Testis (tissue), 3 donors: Measurements from ENCODE around the gene KLF7. TPM values are rescaled to one million over a fixed set of nuclear protein-coding genes. Genes with fewer than 3 reads are reported as not detected.

Experiments
- DNase-seq: peaks from one replicate; pipeline ENCODE4 v3.0.0-alpha.2; 2019
- H3K27ac ChIP-seq, 2 donors: fragments of 200-600 bp; sonication (generic); one replicate each; pipeline ENCODE4 v1.5.1; 2019
- H3K27me3 ChIP-seq: fragments of 200-600 bp; sonication (generic); one replicate; pipeline ENCODE4 v1.5.1; 2019
- H3K36me3 ChIP-seq: fragments of 200-600 bp; sonication (generic); one replicate; pipeline ENCODE4 v1.5.1; 2017; ENCODE audit warnings: low read depth; ENCODE audit errors: missing control alignments
- H3K4me1 ChIP-seq: fragments of 200-600 bp; sonication (generic); one replicate; pipeline ENCODE4 v1.5.1; 2019
- H3K4me3 ChIP-seq, 2 donors: fragments of 200-600 bp; sonication (generic); one replicate each; pipeline ENCODE4 v1.5.1; 2017 to 2019
- H3K9me3 ChIP-seq: fragments of 200-600 bp; sonication (generic); one replicate; pipeline ENCODE4 v1.5.1; 2017
- POLR2A ChIP-seq: fragments of 450-650 bp; IDR thresholded peaks from one replicate; pipeline ENCODE4 v1.6.1; 2017; ENCODE audit warnings: antibody characterized with exemption, mild to moderate bottlenecking, moderate library complexity
- WGBS, 2 donors: methylation state at CpG; one replicate each; pipeline ENCODE4 v1.1.5; 2018; 5-methylcytosine and 5-hydroxymethylcytosine counted together
- intact Hi-C: fragments of 100-400 bp; cut with DNase I; formaldehyde crosslinking; loops from one replicate; pipeline ENCODE4 v1.15.1; 2023; ENCODE audit warnings: low total_unique reads
- polyA plus RNA-seq: library from polyadenylated mRNA; stranded (reverse); fragments of 350-450 nt; fragmentation: Illumina TruSeq; extraction: RNeasy Lipid Tissue Mini Kit (QIAGEN cat#74804); gene quantifications from one replicate; pipeline ENCODE4 v1.2.3, GENCODE V29; 2014; ENCODE audit warnings: low read depth, low replicate concordance; ENCODE audit not compliant: insufficient read depth
- total RNA-seq, 2 donors: library from RNA; depleted of rRNA; stranded (reverse); fragments of >200 nt; gene quantifications; one replicate each; pipeline ENCODE4 v1.2.3, GENCODE V29; 2016
- TF ChIP-seq, protein P1 (sequence below), 3 experiments: fragments of 450-650 bp in 2 of 3; fragments of 200-600 bp in 1 of 3; sonication (generic) in 1 of 3; IDR thresholded peaks; one replicate each; pipeline ENCODE4 v1.5.1; 2016 to 2019; ENCODE audit warnings: antibody characterized with exemption in 3 of 3, mild to moderate bottlenecking in 2 of 3, moderate library complexity in 1 of 3

Gene KLF7
- total and polyA plus RNA-seq, 3 donors from 2014 or later: 15.1 to 23.2 (median 21.1) TPM

DNA sequence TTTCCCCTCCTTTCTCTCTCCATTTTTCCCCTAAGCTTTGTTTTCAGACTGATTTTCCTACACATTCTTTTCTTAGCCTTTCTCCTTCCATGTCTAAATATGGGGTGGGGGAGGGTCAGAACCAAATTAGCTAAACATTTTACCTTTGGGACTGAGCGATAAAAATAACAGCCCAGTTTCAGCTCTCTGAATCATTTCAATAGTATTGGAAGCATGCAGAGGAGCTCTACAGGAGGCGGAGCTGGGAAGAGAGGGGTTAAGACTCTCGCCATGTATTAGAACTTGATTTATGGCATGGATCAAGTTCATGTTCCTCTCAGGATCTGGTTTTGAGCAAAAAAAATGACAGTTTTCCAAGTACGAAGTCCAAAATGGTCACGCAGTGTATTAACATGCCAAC is 117.3 kb downstream of the KLF7 start:
- H3K27me3 ChIP-seq: no peaks in the 10 kb centered on the region
- intact Hi-C loops: no loop called here
- H3K4me3 ChIP-seq: no peak overlapping the region

DNA sequence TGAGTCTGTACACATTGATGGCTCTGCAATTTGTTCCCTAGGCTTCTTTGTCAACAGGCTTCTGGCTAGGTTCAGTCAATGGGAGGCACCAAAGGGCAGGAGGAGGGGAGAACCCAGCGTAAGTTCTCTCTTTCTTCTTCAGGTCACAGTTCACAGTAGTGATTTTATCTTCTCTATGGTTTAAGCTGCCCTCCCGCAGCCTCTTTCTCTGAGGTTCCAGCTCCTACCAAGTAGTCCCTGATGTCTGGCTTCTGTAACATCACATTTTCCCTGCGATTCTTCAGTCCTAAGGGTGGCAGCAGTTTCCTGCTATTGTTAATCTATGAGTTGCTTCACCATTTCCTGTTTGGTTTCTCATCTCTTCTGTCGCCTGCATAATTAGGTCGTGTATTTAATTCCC is 119.0 kb downstream of the KLF7 start:
- Histone ChIP-seq H3K36me3 (no peaks in the 10 kb centered on the region), H3K9me3 (no peaks in the 10 kb centered on the region), H3K4me3 (no peak overlapping the region), H3K27ac (no peak overlapping the region), H3K27me3 (no peaks in the 10 kb centered on the region), H3K4me1 (no peaks in the 10 kb centered on the region)
- TF ChIP-seq POLR2A: no peak
- TF ChIP-seq, protein P1, sequence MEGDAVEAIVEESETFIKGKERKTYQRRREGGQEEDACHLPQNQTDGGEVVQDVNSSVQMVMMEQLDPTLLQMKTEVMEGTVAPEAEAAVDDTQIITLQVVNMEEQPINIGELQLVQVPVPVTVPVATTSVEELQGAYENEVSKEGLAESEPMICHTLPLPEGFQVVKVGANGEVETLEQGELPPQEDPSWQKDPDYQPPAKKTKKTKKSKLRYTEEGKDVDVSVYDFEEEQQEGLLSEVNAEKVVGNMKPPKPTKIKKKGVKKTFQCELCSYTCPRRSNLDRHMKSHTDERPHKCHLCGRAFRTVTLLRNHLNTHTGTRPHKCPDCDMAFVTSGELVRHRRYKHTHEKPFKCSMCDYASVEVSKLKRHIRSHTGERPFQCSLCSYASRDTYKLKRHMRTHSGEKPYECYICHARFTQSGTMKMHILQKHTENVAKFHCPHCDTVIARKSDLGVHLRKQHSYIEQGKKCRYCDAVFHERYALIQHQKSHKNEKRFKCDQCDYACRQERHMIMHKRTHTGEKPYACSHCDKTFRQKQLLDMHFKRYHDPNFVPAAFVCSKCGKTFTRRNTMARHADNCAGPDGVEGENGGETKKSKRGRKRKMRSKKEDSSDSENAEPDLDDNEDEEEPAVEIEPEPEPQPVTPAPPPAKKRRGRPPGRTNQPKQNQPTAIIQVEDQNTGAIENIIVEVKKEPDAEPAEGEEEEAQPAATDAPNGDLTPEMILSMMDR (IDR thresholded peaks at IDR 0.05): no peak
- no peak for DNase-seq
- intact Hi-C loops: no loop called here
- WGBS, 2 donors: 41 to 44% methylated on average over 5 of the region's 5 CpGs

More for the DNA sequence above, 117.3 kb downstream of the KLF7 start:
- Histone ChIP-seq H3K27ac (no peak overlapping the region), H3K4me1 (no peaks in the 10 kb centered on the region), H3K36me3 (no peaks in the 10 kb centered on the region), H3K9me3 (no peaks in the 10 kb centered on the region)
- WGBS, 2 donors: 68 to 80% methylated on average over 5 of the region's 5 CpGs
- DNase-seq: no peak
- TF ChIP-seq, protein P1 (IDR thresholded peaks at IDR 0.05): no peak
- TF ChIP-seq POLR2A: no peak

- DNase-seq: no peak
- Histone ChIP-seq H3K4me3 (no peak overlapping the region), H3K4me1 (no peaks in the 10 kb centered on the region), H3K27me3 (no peaks in the 10 kb centered on the region), H3K36me3 (no peaks in the 10 kb centered on the region), H3K9me3 (no peaks in the 10 kb centered on the region), H3K27ac (no peak overlapping the region)
- WGBS, 2 donors: 59 to 80% methylated on average over 3 of the region's 3 CpGs
- intact Hi-C loops: no loop called here
- TF ChIP-seq, protein P1 (IDR thresholded peaks at IDR 0.05): no peak
- no peak for TF ChIP-seq POLR2A
Measured at GRCh38 chr2:207045531-207045930, 120.2 kb downstream of the KLF7 start.

DNA sequence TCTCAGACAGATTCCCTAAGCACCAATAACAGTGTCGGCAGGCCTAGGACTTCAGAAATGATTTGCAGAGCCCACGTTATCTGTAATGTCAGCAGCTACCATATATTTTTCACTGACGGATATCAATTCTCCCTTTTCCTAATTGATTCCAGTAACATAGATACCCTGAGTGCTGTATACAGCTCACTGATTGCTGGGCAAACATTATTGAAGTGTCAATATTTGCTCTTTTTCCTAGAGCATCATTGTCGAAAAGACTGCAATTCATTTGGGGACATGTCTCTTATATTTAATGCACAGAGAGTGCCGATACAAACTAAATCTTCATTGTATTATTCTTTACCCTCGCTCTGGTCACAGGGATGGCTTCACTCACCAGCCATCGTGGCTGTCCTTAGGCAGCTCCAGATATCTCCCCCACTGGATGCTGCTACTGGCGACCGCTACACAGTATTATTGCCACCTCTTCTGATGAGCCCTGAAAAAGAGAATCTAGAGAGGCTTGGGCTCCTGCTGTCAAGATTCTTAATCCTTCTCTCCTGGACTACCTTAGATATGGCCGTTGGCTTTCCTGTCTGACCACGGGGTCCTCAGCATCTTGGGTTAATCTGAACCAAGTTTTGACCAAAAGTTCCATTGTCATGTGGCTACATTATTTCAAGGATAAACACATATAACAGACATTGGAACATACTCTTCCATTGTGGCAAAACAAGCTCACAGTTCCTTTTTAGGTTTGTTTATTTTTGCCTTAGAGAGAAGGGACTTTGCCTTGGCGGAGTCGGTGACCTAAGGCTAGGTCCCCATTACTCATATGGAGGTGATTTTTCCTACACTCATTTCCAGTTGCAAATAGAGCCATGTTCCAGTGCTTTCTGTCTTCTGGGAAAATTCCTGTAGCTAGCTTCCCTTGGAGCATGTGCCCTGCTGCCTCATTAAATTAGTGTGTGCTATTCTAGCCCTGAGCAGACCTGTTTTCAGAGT is 121.1 kb downstream of the KLF7 start:
- Histone ChIP-seq H3K27me3 (no peaks in the 10 kb centered on the region), H3K4me3 (no peak overlapping the region), H3K4me1 (no peaks in the 10 kb centered on the region), H3K9me3 (no peaks in the 10 kb centered on the region), H3K27ac (no peak overlapping the region), H3K36me3 (no peaks in the 10 kb centered on the region)
- 93 to 94% methylated on average over 13 of the region's 13 CpGs for WGBS, 2 donors
- intact Hi-C loops: no loop called here
- DNase-seq: no peak
- TF ChIP-seq POLR2A: no peak
- TF ChIP-seq, protein P1 (IDR thresholded peaks at IDR 0.05): no peak
